AG08395 (cell line): ENCODE data around the gene UTS2R.

Source experiments
- DNase-seq: peaks from one replicate; pipeline ENCODE4 v3.0.0; 2012; ENCODE audit warnings: mixed read lengths, low spot score

The UTS2R gene

GRCh38 chr17:82371333-82372248 is at the start of gene UTS2R:
Gene UTS2R, plus strand, starts transcription at chr17:82371765. Its CDS starts 2,560 bp downstream, at chr17:82374325.
- DNase-seq: no peak

- no peak for DNase-seq
These were observed 49.6 kb upstream of the UTS2R start for GRCh38 chr17:82321947-82322466.

GRCh38 chr17:82322526-82323453 is 48.8 kb upstream of the UTS2R start:
- DNase-seq: no peak

- DNase-seq: no peak
These were observed 47.9 kb upstream of the UTS2R start for GRCh38 chr17:82323514-82324234.

- DNase-seq: no peak
These were observed 46.8 kb upstream of the UTS2R start for GRCh38 chr17:82324566-82325285.

GRCh38 chr17:82325286-82326180 is 46.0 kb upstream of the UTS2R start:
- DNase-seq: no peak

GRCh38 chr17:82327289-82327688 is 44.3 kb upstream of the UTS2R start:
- no peak for DNase-seq

- DNase-seq: no peak
These were observed 43.8 kb upstream of the UTS2R start for GRCh38 chr17:82327757-82328140.

- no peak for DNase-seq
These were observed 43.2 kb upstream of the UTS2R start for GRCh38 chr17:82328141-82328993.

- DNase-seq: no peak
These were observed 42.5 kb upstream of the UTS2R start for GRCh38 chr17:82328994-82329507.

- no peak for DNase-seq
These were observed 41.8 kb upstream of the UTS2R start for GRCh38 chr17:82329683-82330321.

- DNase-seq: peak; percentile 65
These were observed 41.0 kb upstream of the UTS2R start for GRCh38 chr17:82330322-82331239.

- DNase-seq: no peak
These were observed 40.1 kb upstream of the UTS2R start for GRCh38 chr17:82331345-82331939.

GRCh38 chr17:82332669-82333278 is 38.8 kb upstream of the UTS2R start:
- peak; percentile 50 for DNase-seq

- DNase-seq: peak; percentile 72
These were observed 38.0 kb upstream of the UTS2R start, which contains the start of gene SECTM1 for GRCh38 chr17:82333279-82334171. Gene SECTM1, minus strand, starts transcription at chr17:82333766. Its CDS starts 6,526 bp downstream, at chr17:82327240.
